ENCODE data around the gene KLF13.

The KLF13 gene

GRCh38 chr15:31307270-31308184 lies 19.1 kb upstream of the KLF13 start:
- Histone ChIP-seq H3K14ac (ENCODE audit: low read length) (no peak overlapping the region), H3K4me3 (ENCODE audit: low read depth, low read length) (no peak overlapping the region), H3K27me3 (ENCODE audit: insufficient read depth, low read length) (no peaks in the 10 kb centered on the region), H3K9me3 (ENCODE audit: insufficient read depth, low read depth, low read length) (no peaks in the 10 kb centered on the region), H3K4ac (ENCODE audit: low read depth, low read length) (no peak overlapping the region), H2AK5ac (ENCODE audit: low read length) (no peak overlapping the region), H3K36me3 (ENCODE audit: control insufficient read depth in 1 of 2, insufficient read depth in 2 of 2, low read length in 2 of 2) (no peaks in the 10 kb centered on the region), H2BK120ac (ENCODE audit: insufficient read depth, low read length, poor library complexity) (no peak overlapping the region), H3K9ac (ENCODE audit: low read length) (no peak overlapping the region), H3K18ac (ENCODE audit: low read length) (no peak overlapping the region), H4K12ac (ENCODE audit: low read depth, low read length) (no peak overlapping the region), H3K23ac (ENCODE audit: low read length) (no peak overlapping the region), H3K79me2 (ENCODE audit: control insufficient read depth, insufficient read depth, low read length, poor library complexity) (no peaks in the 10 kb centered on the region), H2AFZ (ENCODE audit: insufficient read depth, low read length, poor library complexity) (no peak overlapping the region), H3K79me1 (ENCODE audit: low read length) (no peaks in the 10 kb centered on the region), H3K27ac (ENCODE audit: low read depth, low read length) (no peak overlapping the region), H4K8ac (ENCODE audit: low read depth, low read length) (no peak overlapping the region), H3K4me1 (ENCODE audit: control insufficient read depth in 1 of 2, insufficient read depth in 2 of 2, low read length in 2 of 2) (peaks cover 0 to 3% of the 10 kb centered on the region in 2 experiments), H2BK12ac (ENCODE audit: low read length) (no peak overlapping the region), H2BK5ac (ENCODE audit: low read depth, low read length, poor library complexity) (no peak overlapping the region), H3K4me2 (ENCODE audit: low read length) (no peak overlapping the region), H4K91ac (ENCODE audit: low read depth, low read length) (no peak overlapping the region)
- WGBS (ENCODE audit: extremely low coverage, insufficient coverage, insufficient read length), result no CpG with 5 or more reads among the region's 20 CpGs
- no peak for DNase-seq

DNA sequence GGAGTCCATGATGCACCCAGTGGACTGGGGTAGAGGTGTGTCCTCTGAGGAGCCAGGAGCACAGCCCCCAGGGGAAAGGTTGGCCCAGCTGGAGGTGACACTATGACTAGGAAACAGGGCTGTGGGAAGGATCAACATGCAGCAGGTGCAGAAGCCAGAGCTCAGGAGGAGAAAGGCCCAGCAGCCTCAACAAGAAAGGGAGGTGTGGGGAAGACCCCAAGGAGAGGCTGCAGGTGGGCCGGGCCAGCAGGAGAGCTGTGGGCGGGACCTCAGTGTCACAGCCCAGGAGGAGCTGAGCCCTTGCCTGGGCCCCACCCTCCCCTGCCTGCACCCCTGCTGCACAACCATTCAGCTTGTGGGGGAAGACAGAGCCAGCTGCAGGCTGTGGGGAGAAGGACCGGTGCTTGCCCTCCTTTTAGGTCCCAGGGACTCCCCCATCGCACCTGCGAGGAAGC lies 18.4 kb upstream of the KLF13 start:
- Histone ChIP-seq H2BK12ac (ENCODE audit: low read length) (no peak overlapping the region), H2AK5ac (ENCODE audit: low read length) (no peak overlapping the region), H4K8ac (ENCODE audit: low read depth, low read length) (no peak overlapping the region), H2BK120ac (ENCODE audit: insufficient read depth, low read length, poor library complexity) (no peak overlapping the region), H3K27ac (ENCODE audit: low read depth, low read length) (no peak overlapping the region), H3K4me3 (ENCODE audit: low read depth, low read length) (no peak overlapping the region), H3K23ac (ENCODE audit: low read length) (no peak overlapping the region), H3K4ac (ENCODE audit: low read depth, low read length) (no peak overlapping the region), H3K4me1 (ENCODE audit: control insufficient read depth in 1 of 2, insufficient read depth in 2 of 2, low read length in 2 of 2) (peaks cover 0 to 3% of the 10 kb centered on the region in 2 experiments), H3K9me3 (ENCODE audit: insufficient read depth, low read depth, low read length) (no peaks in the 10 kb centered on the region), H4K12ac (ENCODE audit: low read depth, low read length) (no peak overlapping the region), H3K36me3 (ENCODE audit: control insufficient read depth in 1 of 2, insufficient read depth in 2 of 2, low read length in 2 of 2) (no peaks in the 10 kb centered on the region), H3K4me2 (ENCODE audit: low read length) (no peak overlapping the region), H2AFZ (ENCODE audit: insufficient read depth, low read length, poor library complexity) (no peak overlapping the region), H3K79me1 (ENCODE audit: low read length) (no peaks in the 10 kb centered on the region), H2BK5ac (ENCODE audit: low read depth, low read length, poor library complexity) (no peak overlapping the region), H4K91ac (ENCODE audit: low read depth, low read length) (no peak overlapping the region), H3K9ac (ENCODE audit: low read length) (no peak overlapping the region), H3K14ac (ENCODE audit: low read length) (no peak overlapping the region), H3K18ac (ENCODE audit: low read length) (no peak overlapping the region), H3K79me2 (ENCODE audit: control insufficient read depth, insufficient read depth, low read length, poor library complexity) (no peaks in the 10 kb centered on the region), H3K27me3 (ENCODE audit: insufficient read depth, low read length) (no peaks in the 10 kb centered on the region)
- DNase-seq, result no peak
- WGBS (ENCODE audit: extremely low coverage, insufficient coverage, insufficient read length), result no CpG with 5 or more reads among the region's 5 CpGs

DNA sequence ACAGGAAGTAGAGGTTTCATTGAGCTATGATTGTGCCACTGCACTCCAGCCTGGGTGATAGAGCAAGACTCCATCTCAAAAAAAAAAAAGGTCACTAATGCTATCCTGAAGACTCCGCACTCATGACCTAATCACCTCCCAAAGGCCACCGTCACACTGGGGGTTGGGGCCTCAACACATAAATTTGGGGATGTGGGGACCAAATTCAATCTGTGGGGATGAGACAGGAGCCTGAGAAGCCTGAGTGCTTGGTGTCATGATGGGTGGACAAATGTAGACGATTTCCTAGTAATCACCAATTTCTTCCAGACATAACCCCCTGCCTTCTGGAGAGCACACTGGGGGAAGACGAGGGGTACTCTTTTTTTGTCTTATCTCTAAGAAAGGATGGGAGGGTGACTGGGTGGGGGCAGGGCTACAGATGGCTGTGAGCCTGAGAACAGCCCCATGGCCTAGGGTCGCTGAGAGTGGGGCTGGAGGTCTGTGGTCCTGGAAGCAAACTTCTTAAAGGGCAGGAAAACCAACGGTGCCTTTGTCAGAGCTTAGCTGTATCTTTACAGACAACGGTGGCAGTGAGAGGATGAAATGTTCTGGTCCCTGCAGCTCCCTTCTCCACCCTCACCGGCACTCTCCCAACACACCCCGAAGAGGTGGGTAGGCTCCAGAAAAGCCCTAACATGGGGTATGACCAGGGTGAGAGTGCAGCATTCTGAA lies 16.6 kb upstream of the KLF13 start:
- Histone ChIP-seq H3K4me1 (ENCODE audit: control insufficient read depth in 1 of 2, insufficient read depth in 2 of 2, low read length in 2 of 2) (peaks cover 0 to 3% of the 10 kb centered on the region in 2 experiments), H3K36me3 (ENCODE audit: control insufficient read depth in 1 of 2, insufficient read depth in 2 of 2, low read length in 2 of 2) (no peaks in the 10 kb centered on the region), H3K23ac (ENCODE audit: low read length) (no peak overlapping the region), H3K4ac (ENCODE audit: low read depth, low read length) (no peak overlapping the region), H4K8ac (ENCODE audit: low read depth, low read length) (no peak overlapping the region), H2AFZ (ENCODE audit: insufficient read depth, low read length, poor library complexity) (no peak overlapping the region), H4K12ac (ENCODE audit: low read depth, low read length) (no peak overlapping the region), H3K4me2 (ENCODE audit: low read length) (no peak overlapping the region), H3K27ac (ENCODE audit: low read depth, low read length) (no peak overlapping the region), H4K91ac (ENCODE audit: low read depth, low read length) (no peak overlapping the region), H3K79me2 (ENCODE audit: control insufficient read depth, insufficient read depth, low read length, poor library complexity) (no peaks in the 10 kb centered on the region), H3K4me3 (ENCODE audit: low read depth, low read length) (no peak overlapping the region), H3K9ac (ENCODE audit: low read length) (no peak overlapping the region), H3K27me3 (ENCODE audit: insufficient read depth, low read length) (no peaks in the 10 kb centered on the region), H2AK5ac (ENCODE audit: low read length) (no peak overlapping the region), H2BK12ac (ENCODE audit: low read length) (no peak overlapping the region), H3K79me1 (ENCODE audit: low read length) (no peaks in the 10 kb centered on the region), H3K14ac (ENCODE audit: low read length) (no peak overlapping the region), H3K9me3 (ENCODE audit: insufficient read depth, low read depth, low read length) (no peaks in the 10 kb centered on the region), H2BK5ac (ENCODE audit: low read depth, low read length, poor library complexity) (no peak overlapping the region), H2BK120ac (ENCODE audit: insufficient read depth, low read length, poor library complexity) (no peak overlapping the region), H3K18ac (ENCODE audit: low read length) (no peak overlapping the region)
- no peak for DNase-seq
- no CpG with 5 or more reads among the region's 9 CpGs for WGBS (ENCODE audit: extremely low coverage, insufficient coverage, insufficient read length)

GRCh38 chr15:31311735-31312619 lies 14.7 kb upstream of the KLF13 start:
- Histone ChIP-seq H3K18ac (ENCODE audit: low read length) (no peak overlapping the region), H2BK120ac (ENCODE audit: insufficient read depth, low read length, poor library complexity) (no peak overlapping the region), H3K4me2 (ENCODE audit: low read length) (no peak overlapping the region), H4K8ac (ENCODE audit: low read depth, low read length) (no peak overlapping the region), H3K27me3 (ENCODE audit: insufficient read depth, low read length) (no peaks in the 10 kb centered on the region), H3K4ac (ENCODE audit: low read depth, low read length) (no peak overlapping the region), H3K36me3 (ENCODE audit: control insufficient read depth in 1 of 2, insufficient read depth in 2 of 2, low read length in 2 of 2) (no peaks in the 10 kb centered on the region), H3K9me3 (ENCODE audit: insufficient read depth, low read depth, low read length) (peaks cover 2% of the 10 kb centered on the region), H3K4me1 (ENCODE audit: control insufficient read depth in 1 of 2, insufficient read depth in 2 of 2, low read length in 2 of 2) (peaks cover 0 to under 1% of the 10 kb centered on the region in 2 experiments), H3K27ac (ENCODE audit: low read depth, low read length) (no peak overlapping the region), H3K23ac (ENCODE audit: low read length) (no peak overlapping the region), H4K12ac (ENCODE audit: low read depth, low read length) (no peak overlapping the region), H4K91ac (ENCODE audit: low read depth, low read length) (no peak overlapping the region), H3K79me2 (ENCODE audit: control insufficient read depth, insufficient read depth, low read length, poor library complexity) (no peaks in the 10 kb centered on the region), H3K79me1 (ENCODE audit: low read length) (no peaks in the 10 kb centered on the region), H3K9ac (ENCODE audit: low read length) (no peak overlapping the region), H2AFZ (ENCODE audit: insufficient read depth, low read length, poor library complexity) (no peak overlapping the region), H2AK5ac (ENCODE audit: low read length) (no peak overlapping the region), H3K4me3 (ENCODE audit: low read depth, low read length) (no peak overlapping the region), H2BK12ac (ENCODE audit: low read length) (no peak overlapping the region), H3K14ac (ENCODE audit: low read length) (no peak overlapping the region), H2BK5ac (ENCODE audit: low read depth, low read length, poor library complexity) (no peak overlapping the region)
- DNase-seq, result no peak
- no CpG with 5 or more reads among the region's 18 CpGs for WGBS (ENCODE audit: extremely low coverage, insufficient coverage, insufficient read length)
